ENCODE data around the gene MAPK6.
"Not testable (repeated sequence)": the region's sequence is repeated elsewhere in the genome, so short reads cannot be mapped to it uniquely, and the experiment has no call there.

Gene MAPK6

GRCh38 chr15:52050416-52050815 lies 31.4 kb downstream of the MAPK6 start:
- no peak for DNase-seq

GRCh38 chr15:52052066-52052935 lies 33.3 kb downstream of the MAPK6 start:
- DNase-seq, result no peak

- no peak for DNase-seq
Measured at GRCh38 chr15:52054381-52054780, 35.4 kb downstream of the MAPK6 start.

- not testable (repeated sequence) for DNase-seq
Measured at GRCh38 chr15:52054858-52055257, 35.8 kb downstream of the MAPK6 start.

GRCh38 chr15:52056001-52056400 lies 37.0 kb downstream of the MAPK6 start:
- DNase-seq, result no peak

- no peak for DNase-seq
Measured at GRCh38 chr15:52056496-52056895, 37.5 kb downstream of the MAPK6 start.

GRCh38 chr15:52057996-52058395 lies 39.0 kb downstream of the MAPK6 start:
- no peak for DNase-seq

- DNase-seq, result no peak
Measured at GRCh38 chr15:52060501-52060900, 41.5 kb downstream of the MAPK6 start.

GRCh38 chr15:52066842-52067544 lies 48.0 kb downstream of the MAPK6 start:
- no peak for DNase-seq

GRCh38 chr15:52067545-52067926 lies 48.5 kb downstream of the MAPK6 start:
- no peak for DNase-seq

- DNase-seq, result no peak
Measured at GRCh38 chr15:52068004-52068615, 49.1 kb downstream of the MAPK6 start.

- DNase-seq, result no peak
Measured at GRCh38 chr15:52069559-52069958, 50.5 kb downstream of the MAPK6 start.

GRCh38 chr15:52071570-52071969 lies 52.6 kb downstream of the MAPK6 start:
- DNase-seq, result no peak

- DNase-seq, result no peak
Measured at GRCh38 chr15:52076889-52077781, 58.1 kb downstream of the MAPK6 start.

GRCh38 chr15:52078197-52078875 lies 59.3 kb downstream of the MAPK6 start:
- DNase-seq, result no peak

- peak; percentile 92 for DNase-seq
Measured at GRCh38 chr15:52078876-52079700, 60.1 kb downstream of the MAPK6 start.

GRCh38 chr15:52080031-52080430 lies 61.0 kb downstream of the MAPK6 start:
- no peak for DNase-seq

- DNase-seq, result no peak
Measured at GRCh38 chr15:52080706-52081392, 61.8 kb downstream of the MAPK6 start.

- no peak for DNase-seq
Measured at GRCh38 chr15:52082197-52083036, 63.4 kb downstream of the MAPK6 start.

- not testable (repeated sequence) for DNase-seq
Measured at GRCh38 chr15:52083037-52083359, 64.0 kb downstream of the MAPK6 start.
